GM12878 (cell line): ENCODE data around the gene SSR3. TPM values are rescaled to one million over a fixed set of nuclear protein-coding genes. Genes with fewer than 3 reads are reported as not detected.

Source experiments
- ATAC-seq: fragments of 200-7000 bp; cut with Tn5 transposase; 3 replicates; pipeline ENCODE4 v1.9.1; 2020; ENCODE audit warnings: mild to moderate bottlenecking, moderate library complexity
- BruUV-seq: library from RNA; stranded (reverse); fragments of 400-500 nt; replicated peaks from 2 replicates; lab custom pipeline; 2021; lab: Mats Ljungman, UMichigan
- CTCF ChIA-PET: fragments of 300-600 bp; sonication (Branson Sonifier 250); formaldehyde crosslinking; extraction: SDS; loops from one replicate; lab custom pipeline; 2021; ENCODE audit warnings: inconsistent platforms; lab: Yijun Ruan, JAX
- POLR2A ChIA-PET: fragments of 350-600 bp; formaldehyde crosslinking; extraction: SDS; loops from one replicate; lab custom pipeline; 2021; ENCODE audit warnings: inconsistent platforms; lab: Charles Lee
- RAD21 ChIA-PET: fragments of 300-600 bp; sonication (Branson Sonifier 250); formaldehyde crosslinking; loops from one replicate; lab custom pipeline; 2023; ENCODE audit warnings: antibody characterized with exemption; ENCODE audit not compliant: unreplicated experiment; lab: Charles Lee
- SMC1A ChIA-PET: fragments of 300-600 bp; sonication (Branson Sonifier 250); formaldehyde crosslinking; loops from one replicate; lab custom pipeline; 2023; ENCODE audit not compliant: unreplicated experiment, uncharacterized antibody; lab: Charles Lee
- DNase-seq: peaks from one replicate; pipeline ENCODE4 v3.0.0-alpha.2; 2011; ENCODE audit warnings: low read depth, low spot score
- FAIRE-seq: peaks from 3 replicates; lab custom pipeline; 2011; peaks lifted over from hg19 to GRCh38; lab: Jason Lieb, UNC
- H2AFZ ChIP-seq: 2 replicates; pipeline ENCODE4 v1.6.0; 2011; ENCODE audit warnings: low read depth, low read length, control low read depth; ENCODE audit not compliant: control insufficient read depth
- H3K27ac ChIP-seq: 2 replicates; pipeline ENCODE4 v1.5.1; 2011; ENCODE audit warnings: control low read depth; ENCODE audit not compliant: control insufficient read depth, insufficient read depth
- H3K27me3 ChIP-seq, 2 experiments: replicated peaks in 1 of 2; 2 replicates each; pipeline versions ENCODE4 v1.6.0 to v1.6.1; 2011; ENCODE audit warnings: low read length in 1 of 2; ENCODE audit not compliant: control insufficient read depth in 2 of 2, insufficient read depth in 2 of 2
- H3K36me3 ChIP-seq, 2 experiments: 2 replicates each; pipeline ENCODE4 v1.5.1; 2011; ENCODE audit warnings: low read length in 1 of 2; ENCODE audit not compliant: control insufficient read depth in 2 of 2, insufficient read depth in 2 of 2
- H3K4me1 ChIP-seq: 2 replicates; pipeline ENCODE4 v1.6.1; 2011; ENCODE audit warnings: mild to moderate bottlenecking, low read length, moderate library complexity, mixed read lengths; ENCODE audit not compliant: control insufficient read depth, insufficient read depth
- H3K4me2 ChIP-seq: 2 replicates; pipeline ENCODE4 v1.6.0; 2011; ENCODE audit warnings: control low read depth; ENCODE audit not compliant: control insufficient read depth, insufficient read depth
- H3K4me3 ChIP-seq: fragments of 200-600 bp; sonication (generic); 2 replicates; pipeline ENCODE4 v1.5.1; 2016
- H3K79me2 ChIP-seq: 2 replicates; pipeline ENCODE4 v1.6.0; 2011; ENCODE audit warnings: low read length; ENCODE audit not compliant: control insufficient read depth, insufficient read depth
- H3K9ac ChIP-seq: 2 replicates; pipeline ENCODE4 v1.8.0; 2011; ENCODE audit warnings: low read length, control low read depth, mixed read lengths; ENCODE audit not compliant: control insufficient read depth, insufficient read depth
- H3K9me3 ChIP-seq: replicated peaks from 3 replicates; pipeline ENCODE4 v1.5.1; 2011; ENCODE audit warnings: mild to moderate bottlenecking, low read length; ENCODE audit not compliant: control insufficient read depth, insufficient read depth
- H4K20me1 ChIP-seq: 2 replicates; pipeline ENCODE4 v1.6.0; 2011; ENCODE audit not compliant: control insufficient read depth, insufficient read depth
- EED ChIP-seq: sonication (generic); IDR thresholded peaks from 2 replicates; pipeline ENCODE4 v1.6.1; 2016; ENCODE audit warnings: antibody characterized with exemption, low read depth
- IRF4 ChIP-seq: IDR thresholded peaks from 2 replicates; pipeline ENCODE4 v1.6.1; 2011; ENCODE audit warnings: low read depth, low read length
- NFYA ChIP-seq: IDR thresholded peaks from 2 replicates; pipeline ENCODE4 v1.6.1; 2011; ENCODE audit warnings: low read depth, mild to moderate bottlenecking, low read length, improper control_type of control experiment, borderline replicate concordance
- PAX8 ChIP-seq: fragments of 450-650 bp; IDR thresholded peaks from 2 replicates; pipeline ENCODE4 v1.6.1; 2017; ENCODE audit warnings: mild to moderate bottlenecking, moderate library complexity
- PRDM15 ChIP-seq: fragments of 450-650 bp; formaldehyde crosslinking; IDR thresholded peaks from 2 replicates; pipeline ENCODE4 v1.4.0; 2020; ENCODE audit warnings: mild to moderate bottlenecking, moderate library complexity
- RAD21 ChIP-seq: IDR thresholded peaks from 2 replicates; pipeline ENCODE4 v1.6.1; 2011; ENCODE audit warnings: mild to moderate bottlenecking, low read depth, low read length, moderate library complexity; ENCODE audit not compliant: insufficient read depth
- SMAD1 ChIP-seq: fragments of 450-650 bp; IDR thresholded peaks from 2 replicates; pipeline ENCODE4 v1.6.1; 2018; ENCODE audit warnings: mild to moderate bottlenecking, low read depth; ENCODE audit not compliant: partially characterized antibody
- SMARCA5 ChIP-seq: fragments of 450-650 bp; IDR thresholded peaks from 2 replicates; pipeline ENCODE4 v1.6.1; 2017; ENCODE audit warnings: mild to moderate bottlenecking
- TCF7 ChIP-seq: IDR thresholded peaks from 2 replicates; pipeline ENCODE4 v1.6.1; 2014; ENCODE audit warnings: antibody characterized with exemption, borderline replicate concordance
- ZNF384 ChIP-seq: IDR thresholded peaks from 2 replicates; pipeline ENCODE4 v1.6.1; 2012; ENCODE audit warnings: low read depth, mild to moderate bottlenecking, low read length, improper control_type of control experiment, borderline replicate concordance
- ZZZ3 ChIP-seq: IDR thresholded peaks from 2 replicates; pipeline ENCODE4 v1.6.1; 2011; ENCODE audit warnings: low read depth; ENCODE audit not compliant: control insufficient read depth, insufficient read length
- WGBS: methylation state at CpG from one replicate; pipeline ENCODE4 v1.1.6; 2016; ENCODE audit warnings: low lambda C conversion rate; ENCODE audit not compliant: insufficient replicate concordance, insufficient coverage; ENCODE audit errors: missing lambda C conversion rate; 5-methylcytosine and 5-hydroxymethylcytosine counted together
- in situ Hi-C: fragments of 300-500 bp; cut with MboI; formaldehyde crosslinking; loops from 9 replicates; pipeline ENCODE4 v1.14.3; 2018; ENCODE audit warnings: mixed read lengths
- intact Hi-C: fragments of 100-400 bp; cut with micrococcal nuclease; formaldehyde crosslinking; loops from one replicate; pipeline ENCODE4 v1.14.2; 2022; ENCODE audit not compliant: unreplicated experiment
- polyA plus RNA-seq, 11 experiments: library from polyadenylated mRNA; depleted of rRNA in 4 of 11; unstranded in 6 of 11; stranded (reverse) in 5 of 11; fragments of >200 nt; fragmentation: Nextera tagmentation in 4 of 11; fragmentation: Illumina TruSeq in 1 of 11; extraction: Ambion mirVana in 4 of 11; extraction: Trizol in 1 of 11; gene quantifications; 1 replicate in 1 of 11; 2 replicates in 10 of 11; pipeline versions ENCODE4 v1.2.1 to v1.2.3, GENCODE V29; 2011 to 2016; ENCODE audit warnings: inconsistent platforms in 2 of 11, missing spikeins in 2 of 11, low read depth in 1 of 11
- total RNA-seq, 4 experiments: library from RNA; depleted of rRNA in 3 of 4; stranded (reverse); fragments of >200 nt in 3 of 4; fragmentation: Illumina TruSeq in 1 of 4; extraction: Trizol in 1 of 4; gene quantifications; 2 replicates each; pipeline versions ENCODE4 v1.2.1 to v1.2.3, GENCODE V29; 2013 to 2021
- TF ChIP-seq, protein P1 (sequence below): fragments of 450-650 bp; IDR thresholded peaks from 2 replicates; pipeline ENCODE4 v1.6.1; 2016; ENCODE audit warnings: mild to moderate bottlenecking
- TF ChIP-seq, protein P2 (sequence below): fragments of 450-650 bp; IDR thresholded peaks from 2 replicates; pipeline ENCODE4 v1.6.1; 2018; ENCODE audit warnings: mild to moderate bottlenecking, low read depth, moderate library complexity; ENCODE audit not compliant: partially characterized antibody

Gene SSR3
- total and polyA plus RNA-seq, 10 of the 15 experiments (the other 5 are each of a cell fraction or from before 2014, with no cell fraction given) = 133 to 345 (median 191) TPM

- POLR2A ChIA-PET = no interaction called here
- no peak for TF ChIP-seq ZZZ3
- TF ChIP-seq, protein P1, sequence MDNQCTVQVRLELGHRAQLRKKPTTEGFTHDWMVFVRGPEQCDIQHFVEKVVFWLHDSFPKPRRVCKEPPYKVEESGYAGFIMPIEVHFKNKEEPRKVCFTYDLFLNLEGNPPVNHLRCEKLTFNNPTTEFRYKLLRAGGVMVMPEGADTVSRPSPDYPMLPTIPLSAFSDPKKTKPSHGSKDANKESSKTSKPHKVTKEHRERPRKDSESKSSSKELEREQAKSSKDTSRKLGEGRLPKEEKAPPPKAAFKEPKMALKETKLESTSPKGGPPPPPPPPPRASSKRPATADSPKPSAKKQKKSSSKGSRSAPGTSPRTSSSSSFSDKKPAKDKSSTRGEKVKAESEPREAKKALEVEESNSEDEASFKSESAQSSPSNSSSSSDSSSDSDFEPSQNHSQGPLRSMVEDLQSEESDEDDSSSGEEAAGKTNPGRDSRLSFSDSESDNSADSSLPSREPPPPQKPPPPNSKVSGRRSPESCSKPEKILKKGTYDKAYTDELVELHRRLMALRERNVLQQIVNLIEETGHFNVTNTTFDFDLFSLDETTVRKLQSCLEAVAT = no peak
- TF ChIP-seq TCF7 = no peak
- TF ChIP-seq SMAD1 = no peak
- no peak for TF ChIP-seq PRDM15 (CRISPR knock-in tag)
- TF ChIP-seq SMARCA5 = no peak
- TF ChIP-seq, protein P2, sequence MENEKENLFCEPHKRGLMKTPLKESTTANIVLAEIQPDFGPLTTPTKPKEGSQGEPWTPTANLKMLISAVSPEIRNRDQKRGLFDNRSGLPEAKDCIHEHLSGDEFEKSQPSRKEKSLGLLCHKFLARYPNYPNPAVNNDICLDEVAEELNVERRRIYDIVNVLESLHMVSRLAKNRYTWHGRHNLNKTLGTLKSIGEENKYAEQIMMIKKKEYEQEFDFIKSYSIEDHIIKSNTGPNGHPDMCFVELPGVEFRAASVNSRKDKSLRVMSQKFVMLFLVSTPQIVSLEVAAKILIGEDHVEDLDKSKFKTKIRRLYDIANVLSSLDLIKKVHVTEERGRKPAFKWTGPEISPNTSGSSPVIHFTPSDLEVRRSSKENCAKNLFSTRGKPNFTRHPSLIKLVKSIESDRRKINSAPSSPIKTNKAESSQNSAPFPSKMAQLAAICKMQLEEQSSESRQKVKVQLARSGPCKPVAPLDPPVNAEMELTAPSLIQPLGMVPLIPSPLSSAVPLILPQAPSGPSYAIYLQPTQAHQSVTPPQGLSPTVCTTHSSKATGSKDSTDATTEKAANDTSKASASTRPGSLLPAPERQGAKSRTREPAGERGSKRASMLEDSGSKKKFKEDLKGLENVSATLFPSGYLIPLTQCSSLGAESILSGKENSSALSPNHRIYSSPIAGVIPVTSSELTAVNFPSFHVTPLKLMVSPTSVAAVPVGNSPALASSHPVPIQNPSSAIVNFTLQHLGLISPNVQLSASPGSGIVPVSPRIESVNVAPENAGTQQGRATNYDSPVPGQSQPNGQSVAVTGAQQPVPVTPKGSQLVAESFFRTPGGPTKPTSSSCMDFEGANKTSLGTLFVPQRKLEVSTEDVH = no peak
- TF ChIP-seq ZNF384 = no peak
- TF ChIP-seq NFYA = no peak
- TF ChIP-seq RAD21 = no peak
- TF ChIP-seq PAX8 = no peak
- no peak for TF ChIP-seq IRF4
- TF ChIP-seq EED = no peak
Measured at GRCh38 chr3:156498307-156498706, 56.6 kb downstream of the SSR3 start.

More at GRCh38 chr3:156498307-156498706, 56.6 kb downstream of the SSR3 start:
- DNase-seq (no peak), ATAC-seq (no peak), FAIRE-seq (no peak)
- peaks cover 3% of the 10 kb centered on the region; the same call in 1 of the 2 replicates for H3K4me1 ChIP-seq
- peaks cover 6% of the 10 kb centered on the region for H3K9me3 ChIP-seq
- intact Hi-C loops (no loop called here), in situ Hi-C loops (no loop called here)
- no peaks in the 10 kb centered on the region for H3K27me3 ChIP-seq
- H3K27ac ChIP-seq = no peak overlapping the region
- no peaks in the 10 kb centered on the region for H3K79me2 ChIP-seq
- no peak overlapping the region for H2AFZ ChIP-seq
- SMC1A ChIA-PET = interaction anchor here (1.8 kb wide), 1 partner anchor 12 kb away, joined by 4 read pairs; no protein-coding TSS in a partner anchor
- whole genome bisulfite sequencing = 21% methylated on average over 5 of the region's 5 CpGs
- no peak overlapping the region for H3K4me2 ChIP-seq
- CTCF ChIA-PET = interaction anchor here (0.7 to 1.5 kb wide), 2 partner anchors 48 to 633 kb away, joined by 3 to 4 read pairs; no protein-coding TSS in a partner anchor
- no peaks in the 10 kb centered on the region for H3K36me3 ChIP-seq
- RAD21 ChIA-PET = no interaction called here
- no TSS peak for BruUV-seq
- H4K20me1 ChIP-seq = no peaks in the 10 kb centered on the region
- H3K4me3 ChIP-seq = no peak overlapping the region
- no peak overlapping the region for H3K9ac ChIP-seq
